22Rv1 (cell line): Measurements from ENCODE around the gene ARMC2.

Source experiments
- CTCF ChIP-seq: fragments of 450-650 bp; IDR thresholded peaks from 2 replicates; pipeline ENCODE4 v1.5.1; 2017; ENCODE audit warnings: mild to moderate bottlenecking
- ZFX ChIP-seq: fragments of 450-650 bp; IDR thresholded peaks from 2 replicates; pipeline ENCODE4 v1.6.1; 2017; ENCODE audit warnings: antibody characterized with exemption, borderline replicate concordance

- no peak for TF ChIP-seq CTCF
- no peak for TF ChIP-seq ZFX
Observed at GRCh38 chr6:108875161-108875555, 26.9 kb downstream of the ARMC2 start.
